SK-N-SH treated with all-trans-retinoic acid at 6 μM for 48 hours (cell line): Measurements from ENCODE around the gene GP1BB.

ENCODE experiments used
- CSDC2 ChIP-seq: fragments of 250-450 bp; sonication (Bioruptor Pico); IDR thresholded peaks from 2 replicates; pipeline ENCODE4 v1.5.0; 2020; ENCODE audit warnings: mild to moderate bottlenecking, moderate library complexity
- PATZ1 ChIP-seq: fragments of 250-450 bp; sonication (Bioruptor Pico); IDR thresholded peaks from 2 replicates; pipeline ENCODE4 v1.8.0; 2020; ENCODE audit warnings: mild to moderate bottlenecking, moderate library complexity, borderline replicate concordance

- no peak for TF ChIP-seq PATZ1 (CRISPR knock-in tag)
- no peak for TF ChIP-seq CSDC2 (CRISPR knock-in tag)
These were observed 5.5 kb downstream of the GP1BB start for GRCh38 chr22:19728836-19729235.
